ENCODE data around the gene HFE. TPM values are rescaled to one million over a fixed set of nuclear protein-coding genes. Genes with fewer than 3 reads are reported as not detected.

HFE gene
- total and polyA plus RNA-seq, 4 donors = 3.9 to 17.9 (median 6.2) TPM

DNA sequence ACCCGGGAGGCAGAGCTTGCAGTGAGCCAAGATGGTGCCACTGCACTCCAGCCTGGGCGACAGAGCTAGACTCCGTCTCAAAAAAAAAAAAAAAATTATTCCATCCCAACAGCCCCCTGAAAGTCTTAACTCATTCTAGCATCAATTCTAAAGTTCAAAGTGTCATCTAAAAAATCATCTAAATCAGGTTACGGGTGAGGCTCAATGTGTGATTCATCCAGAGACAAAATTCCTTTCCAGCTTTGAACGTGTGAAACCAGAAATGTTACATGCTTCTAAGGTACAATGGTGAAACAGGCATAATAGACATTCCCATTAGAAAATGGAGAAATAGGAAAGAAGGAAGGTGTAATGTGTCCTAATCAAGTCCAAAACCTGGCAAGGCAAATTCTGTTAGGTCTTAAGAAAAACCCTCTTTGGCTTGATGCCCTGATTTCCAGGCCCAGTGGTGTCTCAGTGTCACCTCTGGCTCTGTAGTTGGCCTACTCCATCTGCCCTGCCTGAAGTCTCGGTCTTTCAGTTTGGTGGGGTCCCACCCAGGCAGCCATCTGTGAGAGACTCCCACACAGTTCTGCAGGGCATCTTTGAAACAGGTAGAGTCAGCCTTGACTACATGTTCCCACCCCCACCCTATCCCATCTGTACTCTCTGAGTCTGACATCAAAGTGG, 43.5 kb downstream of the HFE start:
- Histone ChIP-seq H3K27ac (ENCODE audit: low read depth in 1 of 2, low read length in 2 of 2) (no peak overlapping the region), H3K4me1 (ENCODE audit: control insufficient read depth in 1 of 2, insufficient read depth in 2 of 2, low read length in 2 of 2) (no peaks in the 10 kb centered on the region), H3K36me3 (ENCODE audit: control insufficient read depth in 1 of 2, insufficient read depth in 2 of 2, low read length in 1 of 2) (peaks cover 0 to 2% of the 10 kb centered on the region in 2 donors), H3K4me3 (ENCODE audit: low read length in 2 of 2) (no peak overlapping the region), H3K9me3 (ENCODE audit: control insufficient read depth, low read length) (no peaks in the 10 kb centered on the region), H3K27me3 (ENCODE audit: control insufficient read depth in 1 of 2, insufficient read depth in 2 of 2, low read length in 1 of 2) (no peaks in the 10 kb centered on the region)
- WGBS, 2 donors = 86 to 92% methylated on average over 5 to 6 of the region's 6 CpGs
- no peak for DNase-seq
- ATAC-seq (ENCODE audit: low FRiP score) = no peak
- intact Hi-C loops (cut with DNase I) = no loop called here

DNA sequence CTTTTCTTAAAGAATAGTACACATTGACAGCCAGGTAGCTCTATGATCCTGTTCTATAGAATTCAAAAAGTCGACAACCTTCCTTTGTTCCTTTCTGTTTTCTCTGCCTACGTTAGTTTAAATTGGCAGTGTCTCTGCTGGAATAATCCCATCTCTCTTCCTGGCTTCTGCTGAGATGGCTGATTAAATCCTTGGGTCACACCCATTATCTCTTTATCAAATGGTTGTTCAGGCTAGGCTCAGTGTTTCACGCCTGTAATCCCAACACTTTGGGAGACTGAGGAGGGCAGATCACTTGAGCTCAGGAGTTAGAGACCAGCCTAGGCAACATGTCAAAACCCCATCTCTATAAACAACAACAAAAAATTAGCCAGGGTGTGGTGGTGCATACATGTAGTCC, 44.4 kb downstream of the HFE start:
- Histone ChIP-seq H3K9me3 (ENCODE audit: control insufficient read depth, low read length) (no peaks in the 10 kb centered on the region), H3K27ac (ENCODE audit: low read depth in 1 of 2, low read length in 2 of 2) (no peak overlapping the region), H3K4me3 (ENCODE audit: low read length in 2 of 2) (no peak overlapping the region), H3K4me1 (ENCODE audit: control insufficient read depth in 1 of 2, insufficient read depth in 2 of 2, low read length in 2 of 2) (no peaks in the 10 kb centered on the region), H3K36me3 (ENCODE audit: control insufficient read depth in 1 of 2, insufficient read depth in 2 of 2, low read length in 1 of 2) (peaks cover 0 to 2% of the 10 kb centered on the region in 2 donors), H3K27me3 (ENCODE audit: control insufficient read depth in 1 of 2, insufficient read depth in 2 of 2, low read length in 1 of 2) (no peaks in the 10 kb centered on the region)
- 87 to 90% methylated on average over 3 of the region's 3 CpGs for WGBS, 2 donors
- DNase-seq (no peak), ATAC-seq (ENCODE audit: low FRiP score) (no peak)
- intact Hi-C loops (cut with DNase I) = no loop called here

GRCh38 chr6:26133730-26134129, 46.5 kb downstream of the HFE start:
- 73% methylated on average over 2 of the region's 2 CpGs for WGBS, 2 donors
- DNase-seq (no peak), ATAC-seq (ENCODE audit: low FRiP score) (no peak)
- H3K9me3 ChIP-seq (ENCODE audit: control insufficient read depth, low read length) = no peaks in the 10 kb centered on the region
- no peak overlapping the region for H3K4me3 ChIP-seq (ENCODE audit: low read length in 2 of 2)
- no peak overlapping the region for H3K27ac ChIP-seq (ENCODE audit: low read depth in 1 of 2, low read length in 2 of 2)
- H3K4me1 ChIP-seq (ENCODE audit: control insufficient read depth in 1 of 2, insufficient read depth in 2 of 2, low read length in 2 of 2) = no peaks in the 10 kb centered on the region
- intact Hi-C loops (cut with DNase I) = no loop called here
- no peaks in the 10 kb centered on the region for H3K27me3 ChIP-seq (ENCODE audit: control insufficient read depth in 1 of 2, insufficient read depth in 2 of 2, low read length in 1 of 2)
- H3K36me3 ChIP-seq (ENCODE audit: control insufficient read depth in 1 of 2, insufficient read depth in 2 of 2, low read length in 1 of 2) = peaks cover 0 to 2% of the 10 kb centered on the region in 2 donors

- ATAC-seq (ENCODE audit: low FRiP score) = no peak
- Histone ChIP-seq H3K9me3 (ENCODE audit: control insufficient read depth, low read length) (no peaks in the 10 kb centered on the region), H3K4me1 (ENCODE audit: control insufficient read depth in 1 of 2, insufficient read depth in 2 of 2, low read length in 2 of 2) (no peaks in the 10 kb centered on the region), H3K36me3 (ENCODE audit: control insufficient read depth in 1 of 2, insufficient read depth in 2 of 2, low read length in 1 of 2) (no peaks in the 10 kb centered on the region), H3K27me3 (ENCODE audit: control insufficient read depth in 1 of 2, insufficient read depth in 2 of 2, low read length in 1 of 2) (no peaks in the 10 kb centered on the region), H3K4me3 (ENCODE audit: low read length in 2 of 2) (no peak overlapping the region), H3K27ac (ENCODE audit: low read depth in 1 of 2, low read length in 2 of 2) (no peak overlapping the region)
- DNase-seq = no peak
- intact Hi-C loops (cut with DNase I) = no loop called here
Observed at GRCh38 chr6:26136321-26136720, 49.1 kb downstream of the HFE start.

GRCh38 chr6:26140254-26140966, 53.2 kb downstream of the HFE start:
- no peak for ATAC-seq (ENCODE audit: low FRiP score)
- WGBS, 2 donors = 95% methylated on average over 4 of the region's 4 CpGs
- Histone ChIP-seq H3K4me3 (ENCODE audit: low read length in 2 of 2) (no peak overlapping the region), H3K36me3 (ENCODE audit: control insufficient read depth in 1 of 2, insufficient read depth in 2 of 2, low read length in 1 of 2) (no peaks in the 10 kb centered on the region), H3K9me3 (ENCODE audit: control insufficient read depth, low read length) (no peaks in the 10 kb centered on the region), H3K4me1 (ENCODE audit: control insufficient read depth in 1 of 2, insufficient read depth in 2 of 2, low read length in 2 of 2) (no peaks in the 10 kb centered on the region), H3K27ac (ENCODE audit: low read depth in 1 of 2, low read length in 2 of 2) (no peak overlapping the region), H3K27me3 (ENCODE audit: control insufficient read depth in 1 of 2, insufficient read depth in 2 of 2, low read length in 1 of 2) (no peaks in the 10 kb centered on the region)
- intact Hi-C loops (cut with DNase I) = no loop called here
- no peak for DNase-seq

GRCh38 chr6:26140967-26141294, 53.7 kb downstream of the HFE start:
- no peaks in the 10 kb centered on the region for H3K27me3 ChIP-seq (ENCODE audit: control insufficient read depth in 1 of 2, insufficient read depth in 2 of 2, low read length in 1 of 2)
- intact Hi-C loops (cut with DNase I) = no loop called here
- no peaks in the 10 kb centered on the region for H3K36me3 ChIP-seq (ENCODE audit: control insufficient read depth in 1 of 2, insufficient read depth in 2 of 2, low read length in 1 of 2)
- DNase-seq (no peak), ATAC-seq (ENCODE audit: low FRiP score) (no peak)
- no peak overlapping the region for H3K4me3 ChIP-seq (ENCODE audit: low read length in 2 of 2)
- no peaks in the 10 kb centered on the region for H3K4me1 ChIP-seq (ENCODE audit: control insufficient read depth in 1 of 2, insufficient read depth in 2 of 2, low read length in 2 of 2)
- WGBS, 2 donors = 93 to 99% methylated on average over 3 of the region's 3 CpGs
- no peaks in the 10 kb centered on the region for H3K9me3 ChIP-seq (ENCODE audit: control insufficient read depth, low read length)
- H3K27ac ChIP-seq (ENCODE audit: low read depth in 1 of 2, low read length in 2 of 2) = no peak overlapping the region

DNA sequence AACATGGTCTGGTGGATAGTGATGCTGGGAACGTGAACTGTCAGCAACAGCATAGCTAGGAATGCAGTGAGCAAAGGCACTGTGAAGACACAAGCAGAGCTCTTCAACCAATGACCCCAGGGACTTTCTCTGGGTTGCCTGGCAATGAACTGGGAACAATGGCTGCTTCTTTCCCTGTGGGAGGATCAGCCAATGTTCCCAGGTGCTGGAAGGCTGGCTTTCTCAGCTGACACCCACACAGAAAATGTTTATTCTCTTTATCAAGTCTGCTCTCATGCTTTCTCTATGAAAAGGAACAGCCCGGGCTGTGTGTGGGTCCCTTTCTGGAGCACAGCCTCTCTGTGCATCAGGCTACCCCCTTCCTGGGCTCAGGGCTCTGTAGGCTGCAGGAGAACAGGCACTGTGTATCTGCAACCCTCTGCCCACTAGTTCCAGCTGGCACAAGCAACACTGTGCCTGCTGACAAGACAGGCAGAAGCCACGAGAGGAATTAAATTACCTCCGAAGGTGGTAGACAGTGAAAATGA, 54.2 kb downstream of the HFE start:
- no peak for ATAC-seq (ENCODE audit: low FRiP score)
- no peak for DNase-seq
- intact Hi-C loops (cut with DNase I) = no loop called here
- H3K27ac ChIP-seq (ENCODE audit: low read depth in 1 of 2, low read length in 2 of 2) = no peak overlapping the region
- H3K9me3 ChIP-seq (ENCODE audit: control insufficient read depth, low read length) = no peaks in the 10 kb centered on the region
- 75 to 76% methylated on average over 4 of the region's 4 CpGs for WGBS, 2 donors
- no peaks in the 10 kb centered on the region for H3K4me1 ChIP-seq (ENCODE audit: control insufficient read depth in 1 of 2, insufficient read depth in 2 of 2, low read length in 2 of 2)
- H3K36me3 ChIP-seq (ENCODE audit: control insufficient read depth in 1 of 2, insufficient read depth in 2 of 2, low read length in 1 of 2) = no peaks in the 10 kb centered on the region
- no peaks in the 10 kb centered on the region for H3K27me3 ChIP-seq (ENCODE audit: control insufficient read depth in 1 of 2, insufficient read depth in 2 of 2, low read length in 1 of 2)
- no peak overlapping the region for H3K4me3 ChIP-seq (ENCODE audit: low read length in 2 of 2)

DNA sequence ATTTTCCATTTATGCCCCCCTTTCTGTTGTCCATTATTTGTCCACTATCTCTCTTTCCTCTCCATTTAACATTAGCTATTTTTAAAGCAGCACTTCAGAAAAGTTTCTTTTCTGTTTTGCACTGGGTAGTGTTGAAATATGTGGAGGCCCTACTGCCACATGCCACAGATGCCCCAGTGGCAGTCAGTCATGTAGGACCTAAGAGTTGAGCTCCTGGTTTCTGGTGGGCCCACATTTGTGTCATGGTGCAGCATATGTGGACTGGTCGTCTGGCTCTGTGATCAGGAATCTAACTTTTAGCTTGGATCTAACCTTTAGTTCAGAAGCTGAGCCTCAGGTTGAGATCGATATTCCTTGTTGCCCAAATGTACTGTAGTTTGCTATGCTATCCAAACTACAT, 54.8 kb downstream of the HFE start:
- H3K4me1 ChIP-seq (ENCODE audit: control insufficient read depth in 1 of 2, insufficient read depth in 2 of 2, low read length in 2 of 2) = no peaks in the 10 kb centered on the region
- no peak for ATAC-seq (ENCODE audit: low FRiP score)

More for the DNA sequence above, 54.8 kb downstream of the HFE start:
- no peak overlapping the region for H3K27ac ChIP-seq (ENCODE audit: low read depth in 1 of 2, low read length in 2 of 2)
- H3K9me3 ChIP-seq (ENCODE audit: control insufficient read depth, low read length) = no peaks in the 10 kb centered on the region
- DNase-seq = no peak
- intact Hi-C loops (cut with DNase I) = no loop called here
- H3K27me3 ChIP-seq (ENCODE audit: control insufficient read depth in 1 of 2, insufficient read depth in 2 of 2, low read length in 1 of 2) = no peaks in the 10 kb centered on the region
- H3K4me3 ChIP-seq (ENCODE audit: low read length in 2 of 2) = no peak overlapping the region
- 83 to 93% methylated on average over 2 of the region's 2 CpGs for WGBS, 2 donors
- H3K36me3 ChIP-seq (ENCODE audit: control insufficient read depth in 1 of 2, insufficient read depth in 2 of 2, low read length in 1 of 2) = no peaks in the 10 kb centered on the region
